A549 treated with DMSO at 1 μM for 4 hours (cell line): Measurements from ENCODE around the gene PYM1. TPM values are rescaled to one million over a fixed set of nuclear protein-coding genes. Genes with fewer than 3 reads are reported as not detected.

Experiments
- total RNA-seq: library from RNA; stranded (reverse); fragments of 200-300 nt; extraction: Qiagen RNA extraction; gene quantifications from 5 replicates; pipeline ENCODE4 v1.2.3, GENCODE V29; 2022; ENCODE audit warnings: low read depth

The PYM1 gene
- total RNA-seq = 34.7 to 42.9 TPM (median 36.3 TPM) in 5 replicates

DNA sequence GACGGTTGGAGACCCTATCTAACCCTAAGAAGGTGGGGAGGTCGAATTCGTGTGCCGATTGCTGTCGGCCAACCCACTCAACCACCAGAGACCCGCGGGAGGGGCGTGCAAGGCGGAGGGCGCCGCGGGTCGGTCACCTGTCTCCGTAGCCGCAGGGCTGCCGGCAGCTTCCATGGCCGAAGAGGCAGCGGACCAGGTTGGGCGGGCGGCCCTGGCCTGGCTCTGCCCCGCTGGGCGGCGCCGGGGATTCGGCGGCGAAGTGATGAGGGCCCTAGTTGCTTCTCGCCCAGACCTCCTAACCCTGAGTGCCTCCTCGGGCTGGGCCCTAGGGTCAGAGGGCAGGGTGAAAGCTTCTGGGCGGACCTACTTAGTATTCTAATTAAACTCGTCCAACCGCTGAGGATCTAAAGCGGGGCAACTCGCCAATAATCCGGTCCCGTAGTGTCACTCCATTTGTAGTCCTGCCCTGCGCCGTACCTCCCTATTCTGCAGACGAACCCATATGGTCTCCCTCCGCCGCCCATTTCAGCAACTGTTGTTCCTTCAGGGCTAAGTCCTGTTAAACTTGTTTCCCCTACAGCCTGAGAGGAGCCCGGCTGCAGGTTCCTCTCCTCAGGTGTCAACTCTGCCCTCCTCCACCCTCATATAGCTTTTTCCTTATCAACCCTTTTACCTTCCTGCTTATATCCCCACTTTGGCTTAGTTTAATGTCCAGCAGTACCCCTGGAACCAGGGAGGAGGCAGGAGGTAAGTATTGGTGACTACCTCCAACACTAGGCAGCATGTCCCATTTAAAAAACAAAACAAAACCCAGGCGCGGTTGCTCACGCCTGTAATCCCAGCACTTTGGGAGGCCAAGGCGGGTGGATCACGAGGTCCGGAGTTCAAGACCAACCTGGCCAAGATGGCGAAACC, at the start of gene PYM1:
Gene PYM1 (minus strand): TSS at position 307 of the 915 bp plus-strand sequence. CDS start 133 bp downstream, at position 174.

DNA sequence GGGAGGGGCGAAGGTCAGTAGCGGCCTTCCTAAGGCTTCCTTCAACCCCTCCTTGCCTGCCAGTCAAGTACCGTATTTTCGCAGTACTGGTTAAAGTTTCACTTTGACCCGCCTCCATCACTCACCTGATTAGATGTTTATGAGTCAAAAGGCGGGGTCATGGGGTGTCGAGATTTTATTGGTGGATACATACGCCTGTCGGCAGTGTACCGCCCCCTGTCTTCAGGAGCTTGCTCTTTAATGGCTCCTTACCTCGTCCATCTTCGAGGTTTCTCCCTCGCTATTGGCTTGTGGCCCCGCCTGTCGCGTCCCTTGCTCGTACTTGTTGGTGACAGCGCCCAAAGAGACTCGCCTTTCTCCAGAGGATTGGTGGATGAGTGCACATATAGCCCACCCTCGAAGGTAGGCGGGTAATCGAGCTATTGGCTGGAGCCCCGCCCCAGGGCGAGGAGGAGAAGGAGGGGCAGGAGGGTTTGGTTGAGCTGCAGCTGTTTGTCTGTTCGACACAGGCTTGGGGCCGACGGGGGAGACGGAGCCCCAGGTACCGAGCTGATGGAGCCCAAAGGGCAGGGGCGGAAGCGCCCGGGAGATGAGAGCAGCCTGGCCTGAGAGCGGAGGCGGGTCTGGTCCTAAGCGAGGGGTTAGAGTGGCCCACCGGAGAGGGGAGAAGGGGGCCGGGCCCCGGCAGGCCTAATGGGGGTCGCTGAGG, 46.1 kb upstream of the PYM1 start, which contains the start of gene RAB5B:
Gene RAB5B (plus strand): TSS at position 480 of the 709 bp plus-strand sequence. CDS start 12,883 bp downstream, outside the sequence.

DNA sequence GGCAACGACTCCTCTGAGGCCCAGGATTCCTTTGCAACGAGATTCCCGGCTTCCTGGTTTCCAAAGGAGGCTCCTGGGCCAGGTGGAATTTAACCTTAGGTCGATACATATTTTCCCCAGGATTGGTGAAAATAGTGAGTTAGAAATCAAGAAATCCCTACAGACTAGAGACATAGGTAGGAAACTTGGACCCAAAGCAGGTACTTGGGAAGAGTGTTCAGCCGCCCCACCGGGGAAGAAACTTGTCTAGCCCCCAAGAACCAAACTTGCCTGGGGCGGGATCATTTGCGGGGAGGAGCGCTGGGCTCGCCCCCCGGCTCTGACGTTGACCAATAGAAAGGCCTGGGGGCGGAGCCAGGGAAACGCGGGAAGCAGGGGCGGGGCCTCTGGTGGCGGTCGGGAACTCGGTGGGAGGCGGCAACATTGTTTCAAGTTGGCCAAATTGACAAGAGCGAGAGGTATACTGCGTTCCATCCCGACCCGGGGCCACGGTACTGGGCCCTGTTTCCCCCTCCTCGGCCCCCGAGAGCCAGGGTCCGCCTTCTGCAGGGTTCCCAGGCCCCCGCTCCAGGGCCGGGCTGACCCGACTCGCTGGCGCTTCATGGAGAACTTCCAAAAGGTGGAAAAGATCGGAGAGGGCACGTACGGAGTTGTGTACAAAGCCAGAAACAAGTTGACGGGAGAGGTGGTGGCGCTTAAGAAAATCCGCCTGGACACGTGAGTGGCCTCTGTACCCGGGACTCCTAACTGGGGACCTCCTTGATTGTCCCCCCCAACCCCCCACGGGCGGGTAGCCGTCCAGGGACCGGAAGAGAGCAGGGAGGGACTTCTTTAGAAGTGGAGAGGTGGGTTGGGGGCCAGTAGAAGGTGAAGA, 39.0 kb upstream of the PYM1 start, which contains the start of gene CDK2:
Gene CDK2 (plus strand): TSS at position 423 of the 874 bp plus-strand sequence. CDS start 179 bp downstream, at position 602.

DNA sequence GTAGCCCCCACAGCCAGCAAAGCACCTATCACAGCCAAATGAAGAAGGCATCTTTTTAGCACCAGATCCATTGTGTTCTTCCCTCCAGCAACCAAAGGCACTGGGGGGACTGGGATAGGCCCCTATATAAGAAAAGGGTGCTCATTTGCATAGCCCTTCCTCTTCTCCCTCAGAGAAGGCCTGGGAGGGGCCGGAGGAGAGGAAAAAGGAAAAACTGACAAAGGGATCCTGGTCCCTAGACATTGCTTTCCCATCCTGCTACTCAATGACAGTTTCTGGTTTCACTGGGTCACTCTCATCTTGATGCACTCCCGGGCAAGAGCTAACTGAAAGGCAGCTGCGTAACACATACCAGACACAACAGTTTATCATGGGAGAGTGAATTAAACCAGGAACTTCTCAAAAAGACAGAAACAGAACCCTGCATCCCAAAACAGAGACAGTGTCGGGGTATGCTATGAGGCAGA, 38.3 kb upstream of the PYM1 start, which contains the start of gene PMEL:
Gene PMEL (minus strand): TSS at position 102 of the 467 bp plus-strand sequence. CDS start 31 bp downstream, at position 71.

DNA sequence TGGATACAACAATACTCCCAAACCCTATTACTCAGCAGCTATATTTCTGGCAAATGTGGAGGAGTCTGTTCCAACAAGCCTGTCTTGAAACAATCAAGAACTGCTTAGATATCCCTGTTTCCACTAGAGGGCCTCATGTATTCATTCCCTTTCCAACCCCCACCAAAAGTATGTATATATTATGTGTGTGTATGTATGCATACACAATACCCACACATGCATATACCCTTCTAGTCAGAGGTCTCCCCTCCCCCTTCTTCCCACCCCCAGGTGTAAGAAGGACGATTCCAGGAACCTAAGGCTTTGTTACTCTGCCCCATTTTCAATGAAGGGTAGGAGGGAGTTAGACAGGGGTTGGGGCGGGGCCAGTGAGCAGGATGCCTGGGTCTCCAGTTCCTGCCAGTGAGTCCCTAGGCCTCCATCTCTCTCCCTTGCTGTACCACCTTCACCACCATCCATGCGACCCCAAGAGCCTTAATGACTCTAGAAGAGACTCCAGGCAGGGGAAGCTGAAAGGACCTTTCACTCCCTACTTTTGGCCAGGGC, 3.1 kb upstream of the PYM1 start, which contains the start of gene DGKA:
Gene DGKA (plus strand): TSS at position 392 of the 546 bp plus-strand sequence. CDS start 5,342 bp downstream, outside the sequence.

Other genes starting within 250 kb of the PYM1 start
- gene ITGA7, start 220.0 kb downstream of the PYM1 start, total RNA-seq = 1.1 to 1.4 TPM (median 1.2 TPM) in 5 replicates
- 129 to 138 TPM (median 136 TPM) in 5 replicates for gene BLOC1S1, start 211.8 kb downstream of the PYM1 start, total RNA-seq
- 2.3 to 3.2 TPM (median 2.5 TPM) in 5 replicates for gene RDH5, start 207.5 kb downstream of the PYM1 start, total RNA-seq
- 649 to 733 TPM (median 670 TPM) in 5 replicates for gene CD63, start 198.9 kb downstream of the PYM1 start, total RNA-seq
- 3.9 to 5.7 TPM (median 4.5 TPM) in 5 replicates for gene GDF11, start 184.8 kb downstream of the PYM1 start, total RNA-seq
- gene SARNP, start 110.2 kb downstream of the PYM1 start, total RNA-seq = 85.0 to 131 TPM (median 93.2 TPM) in 5 replicates
- gene ORMDL2, start 109.9 kb downstream of the PYM1 start, total RNA-seq = 78.2 to 99.4 TPM (median 92.8 TPM) in 5 replicates
- gene DNAJC14, start 98.3 kb downstream of the PYM1 start, total RNA-seq = 20.9 to 26.5 TPM (median 24.3 TPM) in 5 replicates
- gene MMP19, start 85.0 kb downstream of the PYM1 start, total RNA-seq = 0.06 to 0.24 TPM (median 0.13 TPM) in 5 replicates
- 13.7 to 22.6 TPM (median 17.9 TPM) in 5 replicates for gene DGKA, start 3.3 kb upstream of the PYM1 start, total RNA-seq
- gene PMEL, start 38.1 kb upstream of the PYM1 start, total RNA-seq = 0.62 to 1.9 TPM (median 1.0 TPM) in 5 replicates
- 53.4 to 60.4 TPM (median 57.2 TPM) in 5 replicates for gene CDK2, start 38.9 kb upstream of the PYM1 start, total RNA-seq
- 27.6 to 39.2 TPM (median 37.6 TPM) in 5 replicates for gene RAB5B, start 46.2 kb upstream of the PYM1 start, total RNA-seq
- 7.8 to 10.5 TPM (median 9.3 TPM) in 5 replicates for gene SUOX, start 69.4 kb upstream of the PYM1 start, total RNA-seq
- gene IKZF4, start 93.1 kb upstream of the PYM1 start, total RNA-seq = 2.5 to 3.0 TPM (median 2.8 TPM) in 5 replicates
- 597 to 774 TPM (median 733 TPM) in 5 replicates for gene RPS26, start 114.0 kb upstream of the PYM1 start, total RNA-seq
- gene ERBB3, start 152.3 kb upstream of the PYM1 start, total RNA-seq = 1.2 to 1.8 TPM (median 1.3 TPM) in 5 replicates
- gene PA2G4, start 176.7 kb upstream of the PYM1 start, total RNA-seq = 305 to 343 TPM (median 320 TPM) in 5 replicates
- gene RPL41, start 188.7 kb upstream of the PYM1 start, total RNA-seq = 5,029 to 5,699 TPM (median 5,618 TPM) in 5 replicates
- gene ZC3H10, start 190.4 kb upstream of the PYM1 start, total RNA-seq = 2.4 to 3.5 TPM (median 2.9 TPM) in 5 replicates
- gene ESYT1, start 200.4 kb upstream of the PYM1 start, total RNA-seq = 66.7 to 76.5 TPM (median 73.7 TPM) in 5 replicates
- 75.2 to 83.1 TPM (median 78.1 TPM) in 5 replicates for gene MYL6B, start 224.7 kb upstream of the PYM1 start, total RNA-seq
- 1,968 to 3,082 TPM (median 2,070 TPM) in 5 replicates for gene MYL6, start 230.5 kb upstream of the PYM1 start, total RNA-seq